HepG2 (cell line): ENCODE measurements around the gene CD300A. TPM values are rescaled to one million over a fixed set of nuclear protein-coding genes. Genes with fewer than 3 reads are reported as not detected.
A peak's percentile ranks its signal among the peaks of the same experiment; 100 is the strongest.

ENCODE experiments used
- BCL6 ChIP-seq: IDR thresholded peaks from 2 replicates; pipeline ENCODE4 v1.6.1; 2016; ENCODE audit warnings: missing genetic modification reagents, missing compliant biosample characterization
- CENPX ChIP-seq: sonication (generic); formaldehyde crosslinking; IDR thresholded peaks from 2 replicates; pipeline ENCODE4 v1.9.0; 2021; ENCODE audit warnings: mild to moderate bottlenecking, missing genetic modification reagents, moderate library complexity
- DNMT3B ChIP-seq: conservative IDR thresholded peaks from 2 replicates; pipeline ENCODE4 v1.6.1; 2016; ENCODE audit warnings: missing biosample characterization, control low read depth
- RBFOX2 ChIP-seq: fragments of 200-400 bp; formaldehyde crosslinking; IDR thresholded peaks from 2 replicates; pipeline ENCODE4 v1.6.1; 2017; ENCODE audit warnings: low read depth, mild to moderate bottlenecking, low read length
- SMC3 ChIP-seq: IDR thresholded peaks from 2 replicates; pipeline ENCODE4 v1.6.1; 2011; ENCODE audit warnings: low read length, improper control_type of control experiment
- STAT5B ChIP-seq: sonication (generic); formaldehyde crosslinking; IDR thresholded peaks from 2 replicates; pipeline ENCODE4 v1.4.0; 2020; ENCODE audit warnings: missing genetic modification reagents
- ZNF10 ChIP-seq: sonication (generic); formaldehyde crosslinking; IDR thresholded peaks from 2 replicates; pipeline ENCODE4 v1.4.0; 2020; ENCODE audit warnings: mild to moderate bottlenecking, low read depth, missing genetic modification reagents, borderline replicate concordance
- ZNF282 ChIP-seq: fragments of 450-650 bp; IDR thresholded peaks from 2 replicates; pipeline ENCODE4 v1.6.1; 2018; ENCODE audit not compliant: partially characterized antibody
- polyA plus RNA-seq, 8 experiments: library from polyadenylated mRNA; depleted of rRNA in 3 of 8; stranded (reverse) in 7 of 8; unstranded in 1 of 8; fragments of >200 nt; fragmentation: Illumina TruSeq in 4 of 8; extraction: Trizol in 4 of 8; gene quantifications; 2 replicates each; pipeline versions ENCODE4 v1.2.1 to v1.2.3, GENCODE V29; 2011 to 2016; ENCODE audit warnings: low read depth in 4 of 8, missing spikeins in 1 of 8, mixed read lengths in 1 of 8; ENCODE audit not compliant: insufficient read depth in 1 of 8
- total RNA-seq, 5 experiments: library from RNA; depleted of rRNA; stranded (reverse); fragments of >200 nt; fragmentation: Illumina TruSeq; extraction: Trizol; gene quantifications; 2 replicates each; pipeline ENCODE4 v1.2.3, GENCODE V29; 2016; ENCODE audit warnings: low read depth in 1 of 5
- TF ChIP-seq, protein P1 (sequence below): sonication (generic); formaldehyde crosslinking; IDR thresholded peaks from 2 replicates; pipeline ENCODE4 v1.9.0; 2021; ENCODE audit warnings: mild to moderate bottlenecking, missing genetic modification reagents
- TF ChIP-seq, protein P2 (sequence below): sonication (generic); formaldehyde crosslinking; IDR thresholded peaks from 2 replicates; pipeline ENCODE4 v1.4.0; 2020; ENCODE audit warnings: missing genetic modification reagents
- TF ChIP-seq, protein P3 (sequence below): sonication (generic); formaldehyde crosslinking; IDR thresholded peaks from 2 replicates; pipeline ENCODE4 v1.5.0; 2020; ENCODE audit warnings: missing genetic modification reagents, mild to moderate bottlenecking, borderline replicate concordance
- TF ChIP-seq, protein P4 (sequence below): sonication (generic); formaldehyde crosslinking; IDR thresholded peaks from 2 replicates; pipeline ENCODE4 v1.5.0; 2020; ENCODE audit warnings: missing genetic modification reagents
- TF ChIP-seq, protein P5 (sequence below): sonication (generic); formaldehyde crosslinking; IDR thresholded peaks from 2 replicates; pipeline ENCODE4 v1.5.0; 2020; ENCODE audit warnings: mild to moderate bottlenecking, missing genetic modification reagents, moderate library complexity
- TF ChIP-seq, protein P6 (sequence below): sonication (generic); formaldehyde crosslinking; IDR thresholded peaks from 2 replicates; pipeline ENCODE4 v1.5.0; 2020; ENCODE audit warnings: missing genetic modification reagents, mild to moderate bottlenecking, borderline replicate concordance

The CD300A gene
- total and polyA plus RNA-seq, 2 of the 13 experiments (the other 11 are each of a cell fraction or from before 2014, with no cell fraction given), result not detected

DNA sequence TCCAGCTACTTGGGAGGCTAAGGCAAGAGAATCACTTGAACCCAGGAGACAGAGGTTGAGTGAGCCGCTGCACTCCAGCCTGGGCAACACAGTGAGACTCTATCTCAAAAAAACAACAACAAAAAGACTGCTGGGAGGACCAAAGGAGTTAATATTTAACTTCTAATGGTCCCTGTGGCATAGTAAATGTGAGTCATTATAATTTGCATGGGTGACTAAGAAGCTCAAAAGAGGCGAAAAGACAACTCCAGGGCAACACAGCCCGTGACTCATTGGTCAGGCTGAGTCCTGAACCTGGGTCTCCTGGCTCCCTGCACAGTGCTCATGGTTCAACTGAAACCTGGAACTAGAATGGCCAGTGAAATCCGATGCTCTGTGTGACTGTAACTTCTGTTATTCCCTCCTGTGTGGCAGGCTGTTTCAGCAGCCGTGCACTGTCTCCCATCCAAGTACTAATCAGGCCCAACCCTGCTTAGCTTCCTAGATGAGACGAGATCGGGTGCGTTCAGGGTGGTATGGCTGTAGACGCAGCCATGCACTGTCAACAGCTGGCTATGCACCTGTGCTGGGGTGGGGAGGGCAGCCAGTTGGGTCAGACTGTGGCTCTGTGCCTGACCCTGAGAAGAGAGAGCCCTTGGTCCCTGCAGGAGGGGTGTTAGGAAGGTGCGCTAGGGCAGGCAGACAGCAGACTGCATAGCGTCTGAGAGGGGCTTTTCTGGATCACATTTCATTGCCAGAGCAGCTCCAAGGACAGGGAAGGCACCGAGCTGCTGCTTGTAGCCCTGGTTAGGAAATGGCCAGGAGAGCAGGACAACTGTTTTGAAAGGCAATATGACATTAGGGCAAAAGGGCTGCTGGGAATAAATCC, 49.0 kb upstream of the CD300A start (continued):
- TF ChIP-seq, protein P1, sequence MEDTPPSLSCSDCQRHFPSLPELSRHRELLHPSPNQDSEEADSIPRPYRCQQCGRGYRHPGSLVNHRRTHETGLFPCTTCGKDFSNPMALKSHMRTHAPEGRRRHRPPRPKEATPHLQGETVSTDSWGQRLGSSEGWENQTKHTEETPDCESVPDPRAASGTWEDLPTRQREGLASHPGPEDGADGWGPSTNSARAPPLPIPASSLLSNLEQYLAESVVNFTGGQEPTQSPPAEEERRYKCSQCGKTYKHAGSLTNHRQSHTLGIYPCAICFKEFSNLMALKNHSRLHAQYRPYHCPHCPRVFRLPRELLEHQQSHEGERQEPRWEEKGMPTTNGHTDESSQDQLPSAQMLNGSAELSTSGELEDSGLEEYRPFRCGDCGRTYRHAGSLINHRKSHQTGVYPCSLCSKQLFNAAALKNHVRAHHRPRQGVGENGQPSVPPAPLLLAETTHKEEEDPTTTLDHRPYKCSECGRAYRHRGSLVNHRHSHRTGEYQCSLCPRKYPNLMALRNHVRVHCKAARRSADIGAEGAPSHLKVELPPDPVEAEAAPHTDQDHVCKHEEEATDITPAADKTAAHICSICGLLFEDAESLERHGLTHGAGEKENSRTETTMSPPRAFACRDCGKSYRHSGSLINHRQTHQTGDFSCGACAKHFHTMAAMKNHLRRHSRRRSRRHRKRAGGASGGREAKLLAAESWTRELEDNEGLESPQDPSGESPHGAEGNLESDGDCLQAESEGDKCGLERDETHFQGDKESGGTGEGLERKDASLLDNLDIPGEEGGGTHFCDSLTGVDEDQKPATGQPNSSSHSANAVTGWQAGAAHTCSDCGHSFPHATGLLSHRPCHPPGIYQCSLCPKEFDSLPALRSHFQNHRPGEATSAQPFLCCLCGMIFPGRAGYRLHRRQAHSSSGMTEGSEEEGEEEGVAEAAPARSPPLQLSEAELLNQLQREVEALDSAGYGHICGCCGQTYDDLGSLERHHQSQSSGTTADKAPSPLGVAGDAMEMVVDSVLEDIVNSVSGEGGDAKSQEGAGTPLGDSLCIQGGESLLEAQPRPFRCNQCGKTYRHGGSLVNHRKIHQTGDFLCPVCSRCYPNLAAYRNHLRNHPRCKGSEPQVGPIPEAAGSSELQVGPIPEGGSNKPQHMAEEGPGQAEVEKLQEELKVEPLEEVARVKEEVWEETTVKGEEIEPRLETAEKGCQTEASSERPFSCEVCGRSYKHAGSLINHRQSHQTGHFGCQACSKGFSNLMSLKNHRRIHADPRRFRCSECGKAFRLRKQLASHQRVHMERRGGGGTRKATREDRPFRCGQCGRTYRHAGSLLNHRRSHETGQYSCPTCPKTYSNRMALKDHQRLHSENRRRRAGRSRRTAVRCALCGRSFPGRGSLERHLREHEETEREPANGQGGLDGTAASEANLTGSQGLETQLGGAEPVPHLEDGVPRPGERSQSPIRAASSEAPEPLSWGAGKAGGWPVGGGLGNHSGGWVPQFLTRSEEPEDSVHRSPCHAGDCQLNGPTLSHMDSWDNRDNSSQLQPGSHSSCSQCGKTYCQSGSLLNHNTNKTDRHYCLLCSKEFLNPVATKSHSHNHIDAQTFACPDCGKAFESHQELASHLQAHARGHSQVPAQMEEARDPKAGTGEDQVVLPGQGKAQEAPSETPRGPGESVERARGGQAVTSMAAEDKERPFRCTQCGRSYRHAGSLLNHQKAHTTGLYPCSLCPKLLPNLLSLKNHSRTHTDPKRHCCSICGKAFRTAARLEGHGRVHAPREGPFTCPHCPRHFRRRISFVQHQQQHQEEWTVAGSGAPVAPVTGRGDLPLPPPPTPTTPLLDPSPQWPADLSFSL, result no peak
- TF ChIP-seq DNMT3B (0 out of 2 replicates have a peak, but pooled peaks have one; percentile 18), BCL6 (peak; percentile 32; the same call in 1 of the 2 replicates), ZNF282 (no peak), RBFOX2 (no peak), ZNF10 (CRISPR knock-in tag) (no peak), CENPX (CRISPR knock-in tag) (no peak), STAT5B (CRISPR knock-in tag) (no peak), SMC3 (no peak)
- TF ChIP-seq, protein P2, sequence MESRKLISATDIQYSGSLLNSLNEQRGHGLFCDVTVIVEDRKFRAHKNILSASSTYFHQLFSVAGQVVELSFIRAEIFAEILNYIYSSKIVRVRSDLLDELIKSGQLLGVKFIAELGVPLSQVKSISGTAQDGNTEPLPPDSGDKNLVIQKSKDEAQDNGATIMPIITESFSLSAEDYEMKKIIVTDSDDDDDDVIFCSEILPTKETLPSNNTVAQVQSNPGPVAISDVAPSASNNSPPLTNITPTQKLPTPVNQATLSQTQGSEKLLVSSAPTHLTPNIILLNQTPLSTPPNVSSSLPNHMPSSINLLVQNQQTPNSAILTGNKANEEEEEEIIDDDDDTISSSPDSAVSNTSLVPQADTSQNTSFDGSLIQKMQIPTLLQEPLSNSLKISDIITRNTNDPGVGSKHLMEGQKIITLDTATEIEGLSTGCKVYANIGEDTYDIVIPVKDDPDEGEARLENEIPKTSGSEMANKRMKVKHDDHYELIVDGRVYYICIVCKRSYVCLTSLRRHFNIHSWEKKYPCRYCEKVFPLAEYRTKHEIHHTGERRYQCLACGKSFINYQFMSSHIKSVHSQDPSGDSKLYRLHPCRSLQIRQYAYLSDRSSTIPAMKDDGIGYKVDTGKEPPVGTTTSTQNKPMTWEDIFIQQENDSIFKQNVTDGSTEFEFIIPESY, result no peak
- TF ChIP-seq, protein P3, sequence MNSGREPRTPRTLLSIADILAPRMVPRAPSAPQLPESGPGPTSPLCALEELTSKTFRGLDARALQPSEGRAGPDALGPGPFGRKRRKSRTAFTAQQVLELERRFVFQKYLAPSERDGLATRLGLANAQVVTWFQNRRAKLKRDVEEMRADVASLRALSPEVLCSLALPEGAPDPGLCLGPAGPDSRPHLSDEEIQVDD (CRISPR knock-in tag), result no peak
- TF ChIP-seq, protein P4, sequence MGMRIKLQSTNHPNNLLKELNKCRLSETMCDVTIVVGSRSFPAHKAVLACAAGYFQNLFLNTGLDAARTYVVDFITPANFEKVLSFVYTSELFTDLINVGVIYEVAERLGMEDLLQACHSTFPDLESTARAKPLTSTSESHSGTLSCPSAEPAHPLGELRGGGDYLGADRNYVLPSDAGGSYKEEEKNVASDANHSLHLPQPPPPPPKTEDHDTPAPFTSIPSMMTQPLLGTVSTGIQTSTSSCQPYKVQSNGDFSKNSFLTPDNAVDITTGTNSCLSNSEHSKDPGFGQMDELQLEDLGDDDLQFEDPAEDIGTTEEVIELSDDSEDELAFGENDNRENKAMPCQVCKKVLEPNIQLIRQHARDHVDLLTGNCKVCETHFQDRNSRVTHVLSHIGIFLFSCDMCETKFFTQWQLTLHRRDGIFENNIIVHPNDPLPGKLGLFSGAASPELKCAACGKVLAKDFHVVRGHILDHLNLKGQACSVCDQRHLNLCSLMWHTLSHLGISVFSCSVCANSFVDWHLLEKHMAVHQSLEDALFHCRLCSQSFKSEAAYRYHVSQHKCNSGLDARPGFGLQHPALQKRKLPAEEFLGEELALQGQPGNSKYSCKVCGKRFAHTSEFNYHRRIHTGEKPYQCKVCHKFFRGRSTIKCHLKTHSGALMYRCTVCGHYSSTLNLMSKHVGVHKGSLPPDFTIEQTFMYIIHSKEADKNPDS (CRISPR knock-in tag), result no peak
- TF ChIP-seq, protein P5, sequence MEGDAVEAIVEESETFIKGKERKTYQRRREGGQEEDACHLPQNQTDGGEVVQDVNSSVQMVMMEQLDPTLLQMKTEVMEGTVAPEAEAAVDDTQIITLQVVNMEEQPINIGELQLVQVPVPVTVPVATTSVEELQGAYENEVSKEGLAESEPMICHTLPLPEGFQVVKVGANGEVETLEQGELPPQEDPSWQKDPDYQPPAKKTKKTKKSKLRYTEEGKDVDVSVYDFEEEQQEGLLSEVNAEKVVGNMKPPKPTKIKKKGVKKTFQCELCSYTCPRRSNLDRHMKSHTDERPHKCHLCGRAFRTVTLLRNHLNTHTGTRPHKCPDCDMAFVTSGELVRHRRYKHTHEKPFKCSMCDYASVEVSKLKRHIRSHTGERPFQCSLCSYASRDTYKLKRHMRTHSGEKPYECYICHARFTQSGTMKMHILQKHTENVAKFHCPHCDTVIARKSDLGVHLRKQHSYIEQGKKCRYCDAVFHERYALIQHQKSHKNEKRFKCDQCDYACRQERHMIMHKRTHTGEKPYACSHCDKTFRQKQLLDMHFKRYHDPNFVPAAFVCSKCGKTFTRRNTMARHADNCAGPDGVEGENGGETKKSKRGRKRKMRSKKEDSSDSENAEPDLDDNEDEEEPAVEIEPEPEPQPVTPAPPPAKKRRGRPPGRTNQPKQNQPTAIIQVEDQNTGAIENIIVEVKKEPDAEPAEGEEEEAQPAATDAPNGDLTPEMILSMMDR (CRISPR knock-in tag), result no peak
- TF ChIP-seq, protein P6, sequence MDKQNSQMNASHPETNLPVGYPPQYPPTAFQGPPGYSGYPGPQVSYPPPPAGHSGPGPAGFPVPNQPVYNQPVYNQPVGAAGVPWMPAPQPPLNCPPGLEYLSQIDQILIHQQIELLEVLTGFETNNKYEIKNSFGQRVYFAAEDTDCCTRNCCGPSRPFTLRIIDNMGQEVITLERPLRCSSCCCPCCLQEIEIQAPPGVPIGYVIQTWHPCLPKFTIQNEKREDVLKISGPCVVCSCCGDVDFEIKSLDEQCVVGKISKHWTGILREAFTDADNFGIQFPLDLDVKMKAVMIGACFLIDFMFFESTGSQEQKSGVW (CRISPR knock-in tag), result no peak
